K562 (cell line): ENCODE results near the gene RIPK3. TPM values are rescaled to one million over a fixed set of nuclear protein-coding genes. Genes with fewer than 3 reads are reported as not detected.

Experiments
- ATAC-seq: fragments of 200-7000 bp; cut with Tn5 transposase; 3 replicates; pipeline ENCODE4 v1.9.1; 2020; ENCODE audit warnings: moderate library complexity
- BruUV-seq: library from RNA; stranded (reverse); fragments of 400-500 nt; replicated peaks from 2 replicates; lab custom pipeline; 2021; lab: Mats Ljungman, UMichigan
- CTCF ChIA-PET: fragments of 300-600 bp; formaldehyde crosslinking; extraction: SDS; loops from one replicate; lab custom pipeline; 2021; ENCODE audit warnings: low intra/inter-chr PET ratio; lab: Yijun Ruan, JAX
- POLR2A ChIA-PET: fragments of 300-600, 350-650 bp; sonication (Branson Sonifier 250); formaldehyde crosslinking; extraction: SDS; loops from one replicate; lab custom pipeline; 2021; ENCODE audit warnings: antibody characterized with exemption, inconsistent platforms; lab: Yijun Ruan, JAX
- DNase-seq, 4 experiments: peaks; one replicate each; pipeline versions ENCODE4 v3.0.0 to v3.0.0-alpha.2; 2011 to 2018; ENCODE audit warnings: low spot score in 3 of 4, mixed read lengths in 3 of 4; ENCODE audit errors: extremely low read depth in 1 of 4
- FAIRE-seq: peaks from 2 replicates; lab custom pipeline; 2011; peaks lifted over from hg19 to GRCh38; lab: Jason Lieb, UNC
- H2AFZ ChIP-seq: 2 replicates; pipeline ENCODE4 v1.6.0; 2011; ENCODE audit warnings: low read depth, low read length, control low read depth, inconsistent platforms
- H3K27ac ChIP-seq: fragments of 200-600 bp; 3 replicates; pipeline ENCODE4 v1.8.0; 2011; ENCODE audit warnings: low read depth, mild to moderate bottlenecking, control low read depth, inconsistent platforms, low read length, moderate library complexity, mixed read lengths; ENCODE audit errors: extremely low read depth
- H3K27me3 ChIP-seq, 2 experiments: fragments of 300-600 bp in 1 of 2; 2 replicates in 1 of 2; 3 replicates in 1 of 2; pipeline versions ENCODE4 v1.6.0 to v1.8.0; 2011; ENCODE audit warnings: inconsistent platforms in 2 of 2, low read length in 2 of 2, mild to moderate bottlenecking in 1 of 2, mixed read lengths in 1 of 2, moderate library complexity in 1 of 2; ENCODE audit not compliant: control insufficient read depth in 2 of 2, insufficient read depth in 2 of 2
- H3K36me3 ChIP-seq: fragments of 300-600 bp; 3 replicates; pipeline ENCODE4 v1.8.0; 2011; ENCODE audit warnings: mild to moderate bottlenecking, low read length, inconsistent platforms; ENCODE audit not compliant: control insufficient read depth, insufficient read depth
- H3K4me1 ChIP-seq, 2 experiments: fragments of 200-600 bp in 1 of 2; replicated peaks in 1 of 2; 2 replicates in 1 of 2; 3 replicates in 1 of 2; pipeline versions ENCODE4 v1.5.1 to v1.8.0; 2011; ENCODE audit warnings: inconsistent platforms in 2 of 2, low read length in 2 of 2, mild to moderate bottlenecking in 1 of 2, mixed read lengths in 1 of 2, moderate library complexity in 1 of 2; ENCODE audit not compliant: control insufficient read depth in 2 of 2, insufficient read depth in 2 of 2
- H3K4me2 ChIP-seq: 2 replicates; pipeline ENCODE4 v1.6.1; 2011; ENCODE audit warnings: low read length, control low read depth, inconsistent platforms, mixed read lengths; ENCODE audit not compliant: insufficient read depth
- H3K4me3 ChIP-seq: fragments of 200-600 bp; sonication (generic), shearing (Covaris generic); 2 replicates; pipeline ENCODE4 v1.5.1; 2016; ENCODE audit warnings: control low read depth, inconsistent platforms
- H3K79me2 ChIP-seq: fragments of 200-600 bp; 3 replicates; pipeline ENCODE4 v1.8.0; 2011; ENCODE audit warnings: low read length, inconsistent platforms; ENCODE audit not compliant: control insufficient read depth, insufficient read depth
- H3K9ac ChIP-seq, 2 experiments: 2 replicates each; pipeline versions ENCODE4 v1.6.0 to v1.6.1; 2011; ENCODE audit warnings: low read depth in 2 of 2, low read length in 2 of 2, control low read depth in 1 of 2, inconsistent platforms in 1 of 2, mild to moderate bottlenecking in 1 of 2, mixed read lengths in 1 of 2; ENCODE audit not compliant: insufficient read depth in 1 of 2
- H3K9me1 ChIP-seq: one replicate; pipeline ENCODE4 v1.6.0; 2011; ENCODE audit warnings: inconsistent platforms, mild to moderate bottlenecking, low read length, moderate library complexity; ENCODE audit not compliant: control insufficient read depth, insufficient read depth
- H3K9me3 ChIP-seq: replicated peaks from 2 replicates; pipeline ENCODE4 v1.5.1; 2011; ENCODE audit warnings: low read depth, low read length, inconsistent platforms; ENCODE audit not compliant: control insufficient read depth, insufficient read depth
- H4K20me1 ChIP-seq: replicated peaks from 2 replicates; pipeline ENCODE4 v1.6.1; 2011; ENCODE audit warnings: low read length, inconsistent platforms, mixed read lengths; ENCODE audit not compliant: control insufficient read depth, insufficient read depth
- BACH1 ChIP-seq: fragments of 200-800 bp; sonication (Bioruptor generic); IDR thresholded peaks from 2 replicates; pipeline ENCODE4 v1.6.1; 2016; ENCODE audit warnings: missing genetic modification characterization, missing compliant biosample characterization
- CBFA2T2 ChIP-seq: fragments of 450-650 bp; conservative IDR thresholded peaks from 2 replicates; pipeline ENCODE4 v1.6.1; 2017; ENCODE audit warnings: mild to moderate bottlenecking
- DPF2 ChIP-seq: fragments of 450-650 bp; IDR thresholded peaks from 2 replicates; pipeline ENCODE4 v1.6.1; 2016
- HES1 ChIP-seq: fragments of 450-650 bp; IDR thresholded peaks from 2 replicates; pipeline ENCODE4 v1.6.1; 2016; ENCODE audit warnings: low read depth, mild to moderate bottlenecking, moderate library complexity
- HIVEP1 ChIP-seq: fragments of 250-450 bp; sonication (Bioruptor Pico); IDR thresholded peaks from 2 replicates; pipeline ENCODE4 v1.4.0; 2020; ENCODE audit warnings: mild to moderate bottlenecking
- LEF1 ChIP-seq: fragments of 450-650 bp; IDR thresholded peaks from 2 replicates; pipeline ENCODE4 v1.6.1; 2016; ENCODE audit warnings: mild to moderate bottlenecking
- PRDM10 ChIP-seq: fragments of 450-650 bp; IDR thresholded peaks from 2 replicates; pipeline ENCODE4 v1.6.1; 2018; ENCODE audit not compliant: partially characterized antibody
- RBFOX2 ChIP-seq: fragments of 200-400 bp; formaldehyde crosslinking; IDR thresholded peaks from 2 replicates; pipeline ENCODE4 v1.6.1; 2017; ENCODE audit warnings: low read depth, mild to moderate bottlenecking, low read length, moderate library complexity
- ZBTB33 ChIP-seq: sonication (generic); formaldehyde crosslinking; IDR thresholded peaks from 2 replicates; pipeline ENCODE4 v1.8.1; 2023; ENCODE audit warnings: mild to moderate bottlenecking, missing genetic modification reagents
- ZC3H4 ChIP-seq: sonication (generic); formaldehyde crosslinking; IDR thresholded peaks from 2 replicates; pipeline ENCODE4 v1.9.0; 2021; ENCODE audit warnings: missing genetic modification reagents, borderline replicate concordance
- ZNF41 ChIP-seq: fragments of 250-450 bp; sonication (Bioruptor Pico); conservative IDR thresholded peaks from 2 replicates; pipeline ENCODE4 v1.4.0; 2020; ENCODE audit warnings: mild to moderate bottlenecking
- whole genome bisulfite sequencing: fragments of 100-300 bp; shearing (Covaris generic); methylation state at CpG from one replicate; pipeline ENCODE4 v1.1.6; 2016; ENCODE audit warnings: low coverage, mixed read lengths; ENCODE audit not compliant: insufficient coverage; ENCODE audit errors: missing lambda C conversion rate; 5-methylcytosine and 5-hydroxymethylcytosine counted together
- in situ Hi-C: fragments of 300-500 bp; cut with MboI; formaldehyde crosslinking; loops from 4 replicates; pipeline ENCODE4 v1.15.0; 2018; ENCODE audit warnings: inconsistent platforms, mixed read lengths
- intact Hi-C: fragments of 100-400 bp; cut with micrococcal nuclease; formaldehyde crosslinking; loops from 2 replicates; pipeline ENCODE4 v1.14.2; 2022
- polyA plus RNA-seq, 8 experiments: library from polyadenylated mRNA; depleted of rRNA in 4 of 8; stranded (reverse) in 5 of 8; unstranded in 3 of 8; fragments of >200 nt; fragmentation: Nextera tagmentation in 2 of 8; fragmentation: Illumina TruSeq in 1 of 8; extraction: Ambion mirVana in 2 of 8; extraction: Trizol in 1 of 8; gene quantifications; 2 replicates each; pipeline versions ENCODE4 v1.2.1 to v1.2.3, GENCODE V29; 2011 to 2014; ENCODE audit warnings: inconsistent platforms in 1 of 8, missing spikeins in 1 of 8
- total RNA-seq, 7 experiments: library from RNA; depleted of rRNA in 6 of 7; stranded (reverse); fragments of >200 nt in 6 of 7; fragmentation: Illumina TruSeq in 2 of 7; extraction: Trizol in 2 of 7; gene quantifications; 2 replicates each; pipeline versions ENCODE4 v1.2.1 to v1.2.3, GENCODE V29; 2011 to 2021; ENCODE audit warnings: low replicate concordance in 1 of 7

RIPK3 gene
- total and polyA plus RNA-seq, 9 of the 15 experiments (the other 6 are each of a cell fraction or from before 2014, with no cell fraction given) = 0.03 to 0.43 (median 0.28) TPM; not detected in 3

DNA sequence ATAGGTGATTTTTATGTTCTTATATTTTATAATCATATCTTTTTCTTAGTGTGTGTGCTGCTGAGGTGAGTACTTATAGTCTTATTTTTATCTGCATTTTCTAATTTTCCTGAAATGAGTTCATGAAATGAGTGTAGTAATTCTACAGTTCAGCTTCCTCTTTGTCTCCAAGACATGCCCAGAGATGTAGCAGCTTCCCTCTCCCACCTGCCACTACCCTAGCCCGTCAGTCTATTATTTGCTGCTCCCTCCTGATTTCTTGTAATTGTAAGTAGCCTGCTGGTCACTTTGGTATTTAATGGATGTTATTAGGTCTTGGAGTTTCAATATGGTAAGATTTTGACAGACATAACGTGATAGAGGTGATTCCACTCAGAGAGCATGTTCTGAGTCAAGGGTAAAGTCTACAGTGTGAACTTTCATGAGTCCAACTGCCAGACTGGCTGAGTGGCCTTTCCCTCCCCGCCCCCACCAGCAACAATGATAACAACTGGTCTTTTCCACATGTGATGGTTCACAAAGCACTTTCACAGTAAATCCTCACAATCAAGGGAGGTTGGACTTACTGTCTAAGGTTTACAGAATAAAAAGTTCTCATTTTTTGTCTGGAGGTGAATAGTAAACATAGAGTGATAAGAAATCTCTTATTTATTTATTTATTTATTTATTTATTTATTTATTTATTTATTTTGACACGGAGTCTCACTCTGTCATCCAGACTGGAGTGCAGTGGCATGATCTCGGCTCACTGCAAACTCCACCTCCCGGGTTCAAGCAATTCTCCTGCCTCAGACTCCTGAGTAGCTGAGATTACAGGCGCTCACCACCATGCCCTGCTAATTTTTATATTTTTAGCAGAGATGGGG is 4.2 kb upstream of the RIPK3 start:
- CTCF ChIA-PET = no interaction called here
- BruUV-seq = no TSS peak
- no peak for DNase-seq
- no peak overlapping the region for H3K27ac ChIP-seq
- POLR2A ChIA-PET = interaction anchor here (0.6 kb wide), 1 partner anchor 28 kb away, joined by 5 read pairs; no protein-coding TSS in a partner anchor
- peaks cover 8 to 10% of the 10 kb centered on the region in 2 experiments; a peak in 3 of 5 replicates for H3K4me1 ChIP-seq
- no peak overlapping the region for H3K4me3 ChIP-seq
- H3K9me3 ChIP-seq = no peaks in the 10 kb centered on the region
- TF ChIP-seq DPF2 (0 out of 2 replicates have a peak, but pooled peaks have one; percentile 36), ZBTB33 (CRISPR knock-in tag) (no peak), PRDM10 (peak; percentile 8), HES1 (no peak), HIVEP1 (no peak), BACH1 (no peak), ZC3H4 (CRISPR knock-in tag) (no peak), CBFA2T2 (no peak), ZNF41 (CRISPR knock-in tag) (no peak), RBFOX2 (no peak), LEF1 (peak; percentile 39; the same call in 1 of the 2 replicates)
- no peak overlapping the region for H3K9ac ChIP-seq
- H3K79me2 ChIP-seq = no peaks in the 10 kb centered on the region
- no peak overlapping the region; the same call in 1 of the 2 replicates for H3K4me2 ChIP-seq
- peak overlapping the region; percentile 22; the same call in 1 of the 2 replicates for H2AFZ ChIP-seq
- 29% methylated on average over 3 of the region's 7 CpGs for WGBS
- no peaks in the 10 kb centered on the region for H3K36me3 ChIP-seq
- peak; percentile 48; the same call in 1 of the 3 replicates for ATAC-seq
- H3K27me3 ChIP-seq = no peaks in the 10 kb centered on the region
- in situ Hi-C loops (loop anchor here (25.0 kb wide), 1 partner anchor 343 kb away; no protein-coding TSS in a partner anchor), intact Hi-C loops (no loop called here)
- H4K20me1 ChIP-seq = no peaks in the 10 kb centered on the region
- FAIRE-seq = peak; percentile 15
- H3K9me1 ChIP-seq = no peaks in the 10 kb centered on the region
